Lung (tissue), 12 donors: ENCODE data around the gene ACTRT2. TPM values are rescaled to one million over a fixed set of nuclear protein-coding genes. Genes with fewer than 3 reads are reported as not detected.

Experiments
- ATAC-seq: fragments of 200-7000 bp; cut with Tn5 transposase; one replicate; pipeline ENCODE4 v1.9.1; 2020; ENCODE audit warnings: moderate number of reproducible peaks; ENCODE audit not compliant: insufficient read depth, low FRiP score
- DNase-seq, 3 donors: peaks; one replicate each; pipeline ENCODE4 v3.0.0-alpha.2; 2013 to 2017
- H3K27ac ChIP-seq, 2 donors: one replicate each; pipeline ENCODE4 v1.5.1; 2013; ENCODE audit warnings: mild to moderate bottlenecking in 2 of 2, moderate library complexity in 2 of 2, control low read depth in 1 of 2, inconsistent platforms in 1 of 2, low read depth in 1 of 2, low read length in 1 of 2
- H3K27me3 ChIP-seq, 3 donors: one replicate each; pipeline ENCODE4 v1.5.1; 2013; ENCODE audit warnings: low read length in 2 of 3; ENCODE audit not compliant: control insufficient read depth in 3 of 3, insufficient read depth in 3 of 3
- H3K36me3 ChIP-seq, 4 donors: one replicate each; pipeline ENCODE4 v1.5.1; 2013; ENCODE audit warnings: low read length in 4 of 4, mild to moderate bottlenecking in 1 of 4, moderate library complexity in 1 of 4; ENCODE audit not compliant: control insufficient read depth in 4 of 4, insufficient read depth in 4 of 4
- H3K4me1 ChIP-seq, 5 donors: one replicate each; pipeline ENCODE4 v1.5.1; 2013; ENCODE audit warnings: low read length in 5 of 5, mild to moderate bottlenecking in 2 of 5, moderate library complexity in 1 of 5; ENCODE audit not compliant: control insufficient read depth in 5 of 5, insufficient read depth in 5 of 5
- H3K4me3 ChIP-seq: one replicate; pipeline ENCODE4 v1.5.1; 2013; ENCODE audit warnings: mild to moderate bottlenecking, control low read depth, moderate library complexity
- H3K9ac ChIP-seq, 2 donors: one replicate each; pipeline ENCODE4 v1.5.1; 2013; ENCODE audit warnings: low read length in 2 of 2, control low read depth in 1 of 2; ENCODE audit not compliant: insufficient read depth in 1 of 2
- H3K9me3 ChIP-seq, 4 donors: one replicate each; pipeline ENCODE4 v1.5.1; 2013; ENCODE audit warnings: low read length in 3 of 4, mild to moderate bottlenecking in 1 of 4, moderate library complexity in 1 of 4; ENCODE audit not compliant: control insufficient read depth in 4 of 4, insufficient read depth in 3 of 4
- CTCF ChIP-seq: IDR thresholded peaks from 2 replicates; pipeline ENCODE4 v1.5.1; 2012; ENCODE audit warnings: mild to moderate bottlenecking; ENCODE audit errors: control extremely low read depth, extremely low read depth
- WGBS, 2 donors: extraction: QIAGEN DNeasy Blood & Tissue Kit; methylation state at CpG; one replicate each; pipeline ENCODE4 v1.1.7; 2013; 5-methylcytosine and 5-hydroxymethylcytosine counted together
- polyA plus RNA-seq, 2 donors: library from polyadenylated mRNA; stranded (reverse); fragments of 200-250 nt; gene quantifications; one replicate each; pipeline ENCODE4 v1.2.1, GENCODE V29; 2013
- total RNA-seq, 2 donors: library from RNA; depleted of rRNA in 1 of 2; stranded (reverse); fragments of >200 nt in 1 of 2; gene quantifications; one replicate each; pipeline ENCODE4 v1.2.1, GENCODE V29; 2014 to 2021
- donor health status: control.
- donor health status: control.
- donor health status: Bipolar disorder and iron deficiency.
- donor health status: healthy.
- donor health status: DM: yes; HTN: yes; CAD: no.

Gene ACTRT2
- total and polyA plus RNA-seq, 4 donors: not detected

- Histone ChIP-seq H3K27me3 (peaks cover 0 to 10% (median 3%) of the 10 kb centered on the region in 3 donors), H3K36me3 (no peaks in the 10 kb centered on the region), H3K9me3 (no peaks in the 10 kb centered on the region), H3K4me1 (peaks cover 0 to 23% (median 0%) of the 10 kb centered on the region in 5 donors), H3K4me3 (no peak overlapping the region), H3K9ac (no peak overlapping the region), H3K27ac (no peak overlapping the region)
- ATAC-seq (no peak), DNase-seq (no peak)
- TF ChIP-seq CTCF: no peak
- WGBS, 2 donors: 78 to 91% methylated on average over 11 of the region's 11 CpGs
Observed at GRCh38 chr1:3038113-3038551, 16.9 kb downstream of the ACTRT2 start.

GRCh38 chr1:3038571-3039181, 17.4 kb downstream of the ACTRT2 start:
- TF ChIP-seq CTCF: no peak
- no peak for ATAC-seq
- no peaks in the 10 kb centered on the region for H3K9me3 ChIP-seq
- H3K36me3 ChIP-seq: no peaks in the 10 kb centered on the region
- H3K9ac ChIP-seq: no peak overlapping the region
- DNase-seq: peak in 1 of 3 donors; percentile 15
- H3K4me1 ChIP-seq: peaks cover 0 to 23% (median 0%) of the 10 kb centered on the region in 5 donors
- no peak overlapping the region for H3K4me3 ChIP-seq
- H3K27ac ChIP-seq: no peak overlapping the region
- peaks cover 0 to 10% (median 3%) of the 10 kb centered on the region in 3 donors for H3K27me3 ChIP-seq
- WGBS, 2 donors: 77 to 87% methylated on average over 19 of the region's 19 CpGs

GRCh38 chr1:3040004-3040403, 18.7 kb downstream of the ACTRT2 start:
- TF ChIP-seq CTCF: no peak
- no peak overlapping the region for H3K4me3 ChIP-seq
- no peaks in the 10 kb centered on the region for H3K9me3 ChIP-seq
- H3K27ac ChIP-seq: no peak overlapping the region
- H3K4me1 ChIP-seq: peaks cover 0 to 23% (median 0%) of the 10 kb centered on the region in 5 donors
- ATAC-seq: no peak
- DNase-seq: no peak
- no peak overlapping the region for H3K9ac ChIP-seq
- no peaks in the 10 kb centered on the region for H3K36me3 ChIP-seq
- H3K27me3 ChIP-seq: peaks cover 0 to 6% (median 5%) of the 10 kb centered on the region in 3 donors
- WGBS, 2 donors: 86 to 90% methylated on average over 7 of the region's 7 CpGs
